PC-9 (cell line): ENCODE data around the gene ATF7IP. TPM values are rescaled to one million over a fixed set of nuclear protein-coding genes. Genes with fewer than 3 reads are reported as not detected.

ENCODE experiments used
- BruUV-seq: library from RNA; stranded (reverse); fragments of 400-500 nt; replicated peaks from 2 replicates; lab custom pipeline; 2021; lab: Mats Ljungman, UMichigan
- CTCF ChIA-PET: fragments of 300-600 bp; sonication (Branson Sonifier 250); formaldehyde crosslinking; loops from one replicate; lab custom pipeline; 2022; ENCODE audit warnings: antibody characterized with exemption; lab: Charles Lee
- POLR2A ChIA-PET: fragments of 300-600 bp; sonication (Branson Sonifier 250); formaldehyde crosslinking; loops from one replicate; lab custom pipeline; 2022; ENCODE audit warnings: antibody characterized with exemption; ENCODE audit not compliant: unreplicated experiment; lab: Charles Lee
- DNase-seq, 2 experiments: peaks; one replicate each; pipeline versions ENCODE4 v3.0.0 to v3.0.0-alpha.2; 2015 to 2022; ENCODE audit warnings: mixed read lengths in 1 of 2
- H2AFZ ChIP-seq: fragments of 200-600 bp; sonication (generic); 2 replicates; pipeline ENCODE4 v1.8.1; 2017; ENCODE audit warnings: antibody characterized with exemption
- H3F3A ChIP-seq: fragments of 200-600 bp; sonication (generic); 2 replicates; pipeline ENCODE4 v1.8.1; 2017; ENCODE audit warnings: antibody characterized with exemption, mild to moderate bottlenecking, low read depth; ENCODE audit not compliant: insufficient read depth
- H3K27ac ChIP-seq: fragments of 200-600 bp; sonication (generic); 2 replicates; pipeline ENCODE4 v1.6.1; 2016; ENCODE audit warnings: mixed run types
- H3K27me3 ChIP-seq: fragments of 200-600 bp; sonication (generic); 2 replicates; pipeline ENCODE4 v1.6.1; 2016; ENCODE audit warnings: low read depth, mixed run types; ENCODE audit not compliant: insufficient read depth
- H3K36me3 ChIP-seq: fragments of 200-600 bp; sonication (generic); 2 replicates; pipeline ENCODE4 v1.6.1; 2016; ENCODE audit warnings: low read depth, mixed run types
- H3K4me1 ChIP-seq: fragments of 200-600 bp; sonication (generic); replicated peaks from 2 replicates; pipeline ENCODE4 v1.6.1; 2016; ENCODE audit warnings: mixed run types; ENCODE audit not compliant: insufficient read depth
- H3K4me2 ChIP-seq: fragments of 200-600 bp; sonication (generic); 2 replicates; pipeline ENCODE4 v1.6.1; 2017; ENCODE audit warnings: mixed run types
- H3K4me3 ChIP-seq: fragments of 200-600 bp; sonication (generic); 2 replicates; pipeline ENCODE4 v1.6.1; 2016; ENCODE audit warnings: mixed run types
- H3K79me2 ChIP-seq: fragments of 200-600 bp; sonication (generic); 2 replicates; pipeline ENCODE4 v1.6.1; 2017; ENCODE audit warnings: low read depth, mixed run types
- H3K9me2 ChIP-seq: fragments of 200-600 bp; sonication (generic); 2 replicates; pipeline ENCODE4 v1.8.1; 2017; ENCODE audit warnings: mild to moderate bottlenecking; ENCODE audit not compliant: insufficient read depth
- H3K9me3 ChIP-seq: fragments of 200-600 bp; sonication (generic); 2 replicates; pipeline ENCODE4 v1.8.1; 2016; ENCODE audit warnings: low read depth; ENCODE audit not compliant: insufficient read depth
- H4K20me1 ChIP-seq: fragments of 200-600 bp; sonication (generic); 2 replicates; pipeline ENCODE4 v1.8.1; 2017; ENCODE audit not compliant: insufficient read depth
- CTCF ChIP-seq: fragments of 200-600 bp; sonication (generic); conservative IDR thresholded peaks from 2 replicates; pipeline ENCODE4 v1.6.1; 2017; ENCODE audit warnings: mixed run types, antibody characterized with exemption, mild to moderate bottlenecking, moderate library complexity
- EZH2 ChIP-seq: fragments of 200-600 bp; sonication (generic); IDR thresholded peaks from 2 replicates; pipeline ENCODE4 v1.8.0; 2017; ENCODE audit warnings: antibody characterized with exemption, low read depth
- intact Hi-C: fragments of 100-400 bp; cut with micrococcal nuclease; formaldehyde crosslinking; loops from one replicate; pipeline ENCODE4 v1.10.0; 2022; ENCODE audit not compliant: unreplicated experiment
- total RNA-seq: library from RNA; stranded (reverse); gene quantifications from 2 replicates; pipeline ENCODE4 v1.2.3, GENCODE V29; 2021

ATF7IP gene
- total RNA-seq, 1 experiment from 2014 or later: 94.7 TPM

GRCh38 chr12:14408208-14408607 is 42.7 kb downstream of the ATF7IP start:
- peaks cover 97% of the 10 kb centered on the region for H3K79me2 ChIP-seq
- H3K27ac ChIP-seq: no peak overlapping the region
- ChIA-PET POLR2A (interaction anchor here (0.6 kb wide), 1 partner anchor 395 kb away, joined by 12 read pairs; the partner anchor contains the start of gene C12orf60), CTCF (no interaction called here)
- no peak overlapping the region for H3K4me2 ChIP-seq
- H3K4me3 ChIP-seq: no peak overlapping the region
- H3K36me3 ChIP-seq: 0 out of 2 replicates have a peak, but pooled peaks cover 4% of the 10 kb centered on the region
- peaks cover 29% of the 10 kb centered on the region for H3F3A ChIP-seq
- no TSS peak for BruUV-seq
- peaks cover 29% of the 10 kb centered on the region; the same call in 1 of the 2 replicates for H3K9me3 ChIP-seq
- intact Hi-C loops: no loop called here
- 0 out of 2 replicates have a peak, but pooled peaks cover 9% of the 10 kb centered on the region for H4K20me1 ChIP-seq
- H2AFZ ChIP-seq: no peak overlapping the region
- H3K27me3 ChIP-seq: no peaks in the 10 kb centered on the region
- DNase-seq: no peak
- no peaks in the 10 kb centered on the region for H3K9me2 ChIP-seq
- peaks cover 20% of the 10 kb centered on the region for H3K4me1 ChIP-seq
- TF ChIP-seq EZH2: no peak
- no peak for TF ChIP-seq CTCF

- peaks cover 97% of the 10 kb centered on the region for H3K79me2 ChIP-seq
- no peaks in the 10 kb centered on the region for H3K27me3 ChIP-seq
- POLR2A ChIA-PET: no interaction called here
- H3K4me1 ChIP-seq: peaks cover 15% of the 10 kb centered on the region
- no peak overlapping the region for H2AFZ ChIP-seq
- intact Hi-C loops: no loop called here
- no peak overlapping the region for H3K4me3 ChIP-seq
- no peaks in the 10 kb centered on the region for H4K20me1 ChIP-seq
- no peaks in the 10 kb centered on the region for H3K9me2 ChIP-seq
- BruUV-seq: no TSS peak
- CTCF ChIA-PET: no interaction called here
- H3K36me3 ChIP-seq: 0 out of 2 replicates have a peak, but pooled peaks cover 4% of the 10 kb centered on the region
- H3K4me2 ChIP-seq: no peak overlapping the region
- TF ChIP-seq CTCF (no peak), EZH2 (no peak)
- peaks cover 29% of the 10 kb centered on the region; the same call in 1 of the 2 replicates for H3K9me3 ChIP-seq
- no peak overlapping the region for H3K27ac ChIP-seq
- no peak for DNase-seq
- H3F3A ChIP-seq: peaks cover 26% of the 10 kb centered on the region; the same call in 1 of the 2 replicates
Measured at GRCh38 chr12:14410177-14410576, 44.7 kb downstream of the ATF7IP start.

- Histone ChIP-seq H3K27ac (no peak overlapping the region), H3K4me2 (no peak overlapping the region), H3K9me3 (peaks cover 29% of the 10 kb centered on the region; the same call in 1 of the 2 replicates), H3K4me1 (peaks cover 15% of the 10 kb centered on the region), H4K20me1 (no peaks in the 10 kb centered on the region), H3K4me3 (no peak overlapping the region), H3K9me2 (no peaks in the 10 kb centered on the region), H2AFZ (no peak overlapping the region), H3F3A (peaks cover 26% of the 10 kb centered on the region; the same call in 1 of the 2 replicates), H3K27me3 (no peaks in the 10 kb centered on the region), H3K79me2 (peaks cover 97% of the 10 kb centered on the region), H3K36me3 (0 out of 2 replicates have a peak, but pooled peaks cover 4% of the 10 kb centered on the region)
- no TSS peak for BruUV-seq
- TF ChIP-seq EZH2 (no peak), CTCF (no peak)
- peak; percentile 9 to 57 for DNase-seq
- intact Hi-C loops: no loop called here
- CTCF ChIA-PET: no interaction called here
- POLR2A ChIA-PET: no interaction called here
Measured at GRCh38 chr12:14410841-14411569, 45.5 kb downstream of the ATF7IP start.
